ENCODE results near the gene ARL15.

The ARL15 gene

GRCh38 chr5:54148067-54148845 is 162.1 kb downstream of the ARL15 start:
- no peak for DNase-seq (ENCODE audit: low read depth)

GRCh38 chr5:54146916-54147315 is 163.5 kb downstream of the ARL15 start:
- no peak for DNase-seq (ENCODE audit: low read depth)

GRCh38 chr5:54146390-54146789 is 164.0 kb downstream of the ARL15 start:
- no peak for DNase-seq (ENCODE audit: low read depth)

- DNase-seq (ENCODE audit: low read depth): no peak
Measured at GRCh38 chr5:54140247-54140840, 170.0 kb downstream of the ARL15 start.

GRCh38 chr5:54136516-54137440 is 173.6 kb downstream of the ARL15 start:
- DNase-seq (ENCODE audit: low read depth): no peak

- no peak for DNase-seq (ENCODE audit: low read depth)
Measured at GRCh38 chr5:54135042-54135441, 175.3 kb downstream of the ARL15 start.

- no peak for DNase-seq (ENCODE audit: low read depth)
Measured at GRCh38 chr5:54133917-54134316, 176.5 kb downstream of the ARL15 start.

GRCh38 chr5:54120473-54120872 is 189.9 kb downstream of the ARL15 start:
- DNase-seq (ENCODE audit: low read depth): no peak

- DNase-seq (ENCODE audit: low read depth): no peak
Measured at GRCh38 chr5:54117957-54118356, 192.4 kb downstream of the ARL15 start.

GRCh38 chr5:54115735-54116403 is 194.5 kb downstream of the ARL15 start:
- DNase-seq (ENCODE audit: low read depth): no peak

GRCh38 chr5:54113060-54113459 is 197.3 kb downstream of the ARL15 start:
- no peak for DNase-seq (ENCODE audit: low read depth)

GRCh38 chr5:54109626-54110330 is 200.6 kb downstream of the ARL15 start:
- no peak for DNase-seq (ENCODE audit: low read depth)

GRCh38 chr5:54108136-54108535 is 202.2 kb downstream of the ARL15 start:
- DNase-seq (ENCODE audit: low read depth): no peak

GRCh38 chr5:54103871-54104270 is 206.5 kb downstream of the ARL15 start:
- no peak for DNase-seq (ENCODE audit: low read depth)

- no peak for DNase-seq (ENCODE audit: low read depth)
Measured at GRCh38 chr5:54098267-54098666, 212.1 kb downstream of the ARL15 start.

- no peak for DNase-seq (ENCODE audit: low read depth)
Measured at GRCh38 chr5:54095969-54096368, 214.4 kb downstream of the ARL15 start.

- DNase-seq (ENCODE audit: low read depth): no peak
Measured at GRCh38 chr5:54094706-54095105, 215.7 kb downstream of the ARL15 start.

GRCh38 chr5:54093861-54094260 is 216.5 kb downstream of the ARL15 start:
- no peak for DNase-seq (ENCODE audit: low read depth)

GRCh38 chr5:54093081-54093492 is 217.3 kb downstream of the ARL15 start:
- no peak for DNase-seq (ENCODE audit: low read depth)

GRCh38 chr5:54091307-54092130 is 218.9 kb downstream of the ARL15 start:
- no peak for DNase-seq (ENCODE audit: low read depth)

Data from stimulated activated CD8-positive, alpha-beta memory T cell treated with anti-CD3 and anti-CD28 coated beads, Interleukin-15, amount 100 ng/mL, for 24 hours (primary cell).